WTC11 (cell line): ENCODE measurements around the gene PKN3. TPM values are rescaled to one million over a fixed set of nuclear protein-coding genes. Genes with fewer than 3 reads are reported as not detected.
A peak's percentile ranks its signal among the peaks of the same experiment; 100 is the strongest.

ENCODE experiments used
- ATAC-seq: fragments of 200-7000 bp; cut with Tn5 transposase; 2 replicates; pipeline ENCODE4 v1.10.0; 2021; ENCODE audit warnings: mild to moderate bottlenecking, moderate library complexity
- CTCF ChIA-PET: fragments of 300-600 bp; sonication (Branson Sonifier 250); formaldehyde crosslinking; loops from one replicate; lab custom pipeline; 2021; ENCODE audit warnings: antibody characterized with exemption; lab: Charles Lee
- POLR2A ChIA-PET: fragments of 350-600 bp; sonication (Branson Sonifier 250); formaldehyde crosslinking; loops from one replicate; lab custom pipeline; 2021; ENCODE audit warnings: antibody characterized with exemption; lab: Charles Lee
- DNase-seq: peaks from one replicate; pipeline ENCODE4 v3.0.0; 2021; ENCODE audit warnings: low spot score
- H3K27ac Mint-ChIP-seq: 2 replicates; pipeline ENCODE4 v1.8.0; 2021; ENCODE audit warnings: mixed read lengths
- H3K27me3 Mint-ChIP-seq: 2 replicates; pipeline ENCODE4 v1.8.0; 2021; ENCODE audit warnings: low read depth, mild to moderate bottlenecking, moderate library complexity, mixed read lengths
- H3K36me3 Mint-ChIP-seq: 2 replicates; pipeline ENCODE4 v1.8.0; 2021; ENCODE audit warnings: mixed read lengths
- H3K4me1 Mint-ChIP-seq: 2 replicates; pipeline ENCODE4 v1.8.0; 2022; ENCODE audit warnings: mixed read lengths
- H3K4me3 Mint-ChIP-seq: 2 replicates; pipeline ENCODE4 v1.8.0; 2021; ENCODE audit warnings: mild to moderate bottlenecking, moderate library complexity, mixed read lengths
- H3K9me3 Mint-ChIP-seq: 2 replicates; pipeline ENCODE4 v1.8.0; 2021; ENCODE audit warnings: mixed read lengths
- ATF1 ChIP-seq: sonication (generic); formaldehyde crosslinking; IDR thresholded peaks from 2 replicates; pipeline ENCODE4 v1.8.1; 2023; ENCODE audit warnings: mild to moderate bottlenecking, moderate library complexity, missing genetic modification reagents
- ATF3 ChIP-seq: sonication (generic); formaldehyde crosslinking; conservative IDR thresholded peaks from 2 replicates; pipeline ENCODE4 v1.8.1; 2022; ENCODE audit warnings: mild to moderate bottlenecking, missing genetic modification reagents
- ATF6 ChIP-seq: sonication (generic); formaldehyde crosslinking; IDR thresholded peaks from 2 replicates; pipeline ENCODE4 v1.8.1; 2023; ENCODE audit warnings: mild to moderate bottlenecking, missing genetic modification reagents
- E2F1 ChIP-seq: sonication (generic); formaldehyde crosslinking; IDR thresholded peaks from 2 replicates; pipeline ENCODE4 v1.8.0; 2022; ENCODE audit warnings: mild to moderate bottlenecking, missing genetic modification reagents
- ESRRA ChIP-seq: sonication (generic); formaldehyde crosslinking; IDR thresholded peaks from 2 replicates; pipeline ENCODE4 v1.8.1; 2022; ENCODE audit warnings: mild to moderate bottlenecking, missing genetic modification reagents, borderline replicate concordance
- ETV6 ChIP-seq: sonication (generic); formaldehyde crosslinking; IDR thresholded peaks from 2 replicates; pipeline ENCODE4 v1.8.1; 2022; ENCODE audit warnings: mild to moderate bottlenecking, missing genetic modification reagents
- FOXP4 ChIP-seq: sonication (generic); formaldehyde crosslinking; IDR thresholded peaks from 2 replicates; pipeline ENCODE4 v1.8.0; 2022; ENCODE audit warnings: mild to moderate bottlenecking, missing genetic modification reagents
- GABPB1 ChIP-seq: sonication (generic); formaldehyde crosslinking; IDR thresholded peaks from 2 replicates; pipeline ENCODE4 v1.8.1; 2023; ENCODE audit warnings: mild to moderate bottlenecking, missing genetic modification reagents
- GTF2I ChIP-seq: fragments of 250-450 bp; sonication (Bioruptor Pico); conservative IDR thresholded peaks from 2 replicates; pipeline ENCODE4 v1.4.0; 2021; ENCODE audit warnings: mild to moderate bottlenecking
- IRF2 ChIP-seq: sonication (generic); formaldehyde crosslinking; IDR thresholded peaks from 2 replicates; pipeline ENCODE4 v1.8.0; 2022; ENCODE audit warnings: low read depth, missing genetic modification reagents, borderline replicate concordance
- MXD4 ChIP-seq: fragments of 250-450 bp; sonication (Bioruptor Pico); IDR thresholded peaks from 2 replicates; pipeline ENCODE4 v1.8.0; 2021; ENCODE audit warnings: mild to moderate bottlenecking, moderate library complexity, borderline replicate concordance
- MYBL2 ChIP-seq: sonication (generic); formaldehyde crosslinking; IDR thresholded peaks from 2 replicates; pipeline ENCODE4 v1.8.1; 2023; ENCODE audit warnings: mild to moderate bottlenecking, moderate library complexity, missing genetic modification reagents
- NFE2L1 ChIP-seq: sonication (generic); formaldehyde crosslinking; IDR thresholded peaks from 2 replicates; pipeline ENCODE4 v1.8.1; 2023; ENCODE audit warnings: missing genetic modification reagents
- PREB ChIP-seq: sonication (generic); formaldehyde crosslinking; IDR thresholded peaks from 2 replicates; pipeline ENCODE4 v1.8.1; 2022; ENCODE audit warnings: mild to moderate bottlenecking, missing genetic modification reagents, moderate library complexity, borderline replicate concordance
- SMAD3 ChIP-seq: sonication (generic); formaldehyde crosslinking; IDR thresholded peaks from 2 replicates; pipeline ENCODE4 v1.8.0; 2022; ENCODE audit warnings: missing genetic modification reagents, mild to moderate bottlenecking, borderline replicate concordance
- TCF7 ChIP-seq: sonication (generic); formaldehyde crosslinking; IDR thresholded peaks from 2 replicates; pipeline ENCODE4 v1.8.0; 2022; ENCODE audit warnings: mild to moderate bottlenecking, low read depth, missing genetic modification reagents, moderate library complexity
- TP53 ChIP-seq: sonication (generic); formaldehyde crosslinking; IDR thresholded peaks from 2 replicates; pipeline ENCODE4 v1.8.1; 2023; ENCODE audit warnings: mild to moderate bottlenecking, missing genetic modification reagents
- ZBTB21 ChIP-seq: sonication (generic); formaldehyde crosslinking; IDR thresholded peaks from 2 replicates; pipeline ENCODE4 v1.8.1; 2023; ENCODE audit warnings: mild to moderate bottlenecking, missing genetic modification reagents, borderline replicate concordance
- ZNF138 ChIP-seq: sonication (generic); formaldehyde crosslinking; conservative IDR thresholded peaks from 2 replicates; pipeline ENCODE4 v1.8.1; 2022; ENCODE audit warnings: mild to moderate bottlenecking, moderate library complexity, missing genetic modification reagents
- ZNF263 ChIP-seq: sonication (generic); formaldehyde crosslinking; IDR thresholded peaks from 2 replicates; pipeline ENCODE4 v1.8.1; 2022; ENCODE audit warnings: low read depth, mild to moderate bottlenecking, moderate library complexity, missing genetic modification reagents
- ZNF281 ChIP-seq: sonication (generic); formaldehyde crosslinking; IDR thresholded peaks from 2 replicates; pipeline ENCODE4 v1.8.0; 2023; ENCODE audit warnings: mild to moderate bottlenecking, missing genetic modification reagents
- total RNA-seq: library from RNA; stranded (reverse); gene quantifications from 3 replicates; pipeline ENCODE4 v1.2.3, GENCODE V29; 2021

PKN3 gene
- total RNA-seq, 1 experiment from 2014 or later: 24.1 TPM

- POLR2A ChIA-PET: interaction anchor here (0.6 kb wide), 1 partner anchor 13 kb away, joined by 3 read pairs; no protein-coding TSS in a partner anchor
- Mint-ChIP-seq H3K27me3 (no peaks in the 10 kb centered on the region), H3K27ac (no peak overlapping the region), H3K4me3 (no peak overlapping the region), H3K4me1 (no peaks in the 10 kb centered on the region), H3K9me3 (no peaks in the 10 kb centered on the region), H3K36me3 (no peaks in the 10 kb centered on the region)
- DNase-seq: no peak
- TF ChIP-seq ZBTB21: no peak
- no peak for TF ChIP-seq NFE2L1 (CRISPR knock-in tag)
- TF ChIP-seq MYBL2 (CRISPR knock-in tag): no peak
- no peak for TF ChIP-seq IRF2 (CRISPR knock-in tag)
- no peak for TF ChIP-seq E2F1 (CRISPR knock-in tag)
- no peak for TF ChIP-seq SMAD3 (CRISPR knock-in tag)
- CTCF ChIA-PET: interaction anchor here (0.8 kb wide), 1 partner anchor 32 kb away, joined by 3 read pairs; the partner anchor contains the start of gene PKN3
- ATAC-seq: no peak
These were observed 32.5 kb upstream of the PKN3 start for GRCh38 chr9:128669786-128670185.

GRCh38 chr9:128675382-128675781 is 26.9 kb upstream of the PKN3 start:
- no peaks in the 10 kb centered on the region for H3K27me3 Mint-ChIP-seq
- ATAC-seq: no peak
- TF ChIP-seq E2F1 (CRISPR knock-in tag): no peak
- TF ChIP-seq FOXP4 (CRISPR knock-in tag): no peak
- no peak for TF ChIP-seq ETV6 (CRISPR knock-in tag)
- no peak for TF ChIP-seq ATF3
- no peak for TF ChIP-seq GTF2I (CRISPR knock-in tag)
- no peak for TF ChIP-seq PREB (CRISPR knock-in tag)
- TF ChIP-seq MXD4 (CRISPR knock-in tag): no peak
- TF ChIP-seq ESRRA (CRISPR knock-in tag): no peak
- TF ChIP-seq GABPB1 (CRISPR knock-in tag): no peak
- TF ChIP-seq, all 79 proteins: peak for 0
- Mint-ChIP-seq H3K9me3 (no peaks in the 10 kb centered on the region), H3K36me3 (no peaks in the 10 kb centered on the region), H3K4me3 (no peak overlapping the region), H3K4me1 (no peaks in the 10 kb centered on the region), H3K27ac (no peak overlapping the region)
- ChIA-PET POLR2A (interaction anchor here (0.6 to 1.2 kb wide), 2 partner anchors 22 to 759 kb away, joined by 4 to 7 read pairs; partner anchors contain the start of gene ST6GALNAC4), CTCF (interaction anchor here (1.9 kb wide), 1 partner anchor 27 kb away, joined by 4 read pairs; the partner anchor contains the start of gene PKN3)
- no peak for DNase-seq

- POLR2A ChIA-PET: no interaction called here
- H3K36me3 Mint-ChIP-seq: peaks cover 3% of the 10 kb centered on the region; the same call in 1 of the 2 replicates
- H3K27me3 Mint-ChIP-seq: no peaks in the 10 kb centered on the region
- CTCF ChIA-PET: interaction anchor here (1.1 kb wide), 1 partner anchor 46 kb away, joined by 3 read pairs; the partner anchor contains the start of gene ZDHHC12
- H3K4me3 Mint-ChIP-seq: no peak overlapping the region
- no peaks in the 10 kb centered on the region for H3K4me1 Mint-ChIP-seq
- peaks cover 4% of the 10 kb centered on the region; the same call in 1 of the 2 replicates for H3K9me3 Mint-ChIP-seq
- ATAC-seq (no peak), DNase-seq (no peak)
- H3K27ac Mint-ChIP-seq: peak overlapping the region; percentile 33; the same call in 1 of the 2 replicates
- no peak for TF ChIP-seq TCF7 (CRISPR knock-in tag)
- TF ChIP-seq ATF6: no peak
- no peak for TF ChIP-seq ZNF281 (CRISPR knock-in tag)
- TF ChIP-seq TP53: no peak
- TF ChIP-seq ZNF263 (CRISPR knock-in tag): no peak
- no peak for TF ChIP-seq ATF1
- no peak for TF ChIP-seq IRF2 (CRISPR knock-in tag)
- no peak for TF ChIP-seq ZNF138 (CRISPR knock-in tag)
These were observed 24.5 kb upstream of the PKN3 start for GRCh38 chr9:128677794-128678193.
